ENCODE data around the gene ZNF26.

GRCh38 chr12:132945806-132946205 lies 40.4 kb upstream of the ZNF26 start:
- TF ChIP-seq POLR2AphosphoS5 (IDR thresholded peaks at IDR 0.05; ENCODE audit: borderline replicate concordance, low read depth, low read length): no peak
- no peak for TF ChIP-seq EZH2 (IDR thresholded peaks at IDR 0.05)

Data from SK-N-MC (cell line).